A549 (cell line): ENCODE measurements around the gene QRSL1. TPM values are rescaled to one million over a fixed set of nuclear protein-coding genes. Genes with fewer than 3 reads are reported as not detected.

Source experiments
- ATAC-seq, 2 experiments: fragments of 200-7000 bp in 1 of 2; fragments of >200 bp in 1 of 2; cut with Nextera tagmentation in 1 of 2; cut with Tn5 transposase in 1 of 2; 3 replicates each; pipeline versions ENCODE4 v1.8.0 to v1.9.1; 2018 to 2020; ENCODE audit warnings: mild to moderate bottlenecking in 1 of 2, moderate library complexity in 1 of 2
- CTCF ChIA-PET: fragments of 300-600 bp; sonication (Branson Sonifier 250); formaldehyde crosslinking; extraction: SDS; loops from one replicate; lab custom pipeline; 2021; ENCODE audit warnings: antibody characterized with exemption, inconsistent platforms; lab: Yijun Ruan, JAX
- POLR2A ChIA-PET: fragments of 350-600 bp; formaldehyde crosslinking; extraction: SDS; loops from one replicate; lab custom pipeline; 2021; ENCODE audit warnings: antibody characterized with exemption, inconsistent platforms; lab: Yijun Ruan, JAX
- DNase-seq, 2 experiments: peaks; one replicate each; pipeline versions ENCODE4 v3.0.0 to v3.0.0-alpha.2; 2011 to 2016; ENCODE audit warnings: low read depth in 1 of 2, low spot score in 1 of 2
- FAIRE-seq: peaks from 2 replicates; lab custom pipeline; 2011; peaks lifted over from hg19 to GRCh38; lab: Jason Lieb, UNC
- H3K27ac ChIP-seq, 2 experiments: fragments of >200 bp; sonication (Bioruptor Twin); formaldehyde crosslinking; 3 replicates each; pipeline ENCODE4 v1.5.1; 2016 to 2017
- H3K4me1 ChIP-seq: fragments of >200 bp; sonication (Bioruptor Twin); formaldehyde crosslinking; 3 replicates; pipeline ENCODE4 v1.6.1; 2016
- H3K4me2 ChIP-seq: fragments of >200 bp; sonication (Bioruptor Twin); formaldehyde crosslinking; 3 replicates; pipeline ENCODE4 v1.6.1; 2016
- H3K4me3 ChIP-seq: fragments of >200 bp; sonication (Bioruptor Twin); formaldehyde crosslinking; 3 replicates; pipeline ENCODE4 v1.5.1; 2016
- H3K9me3 ChIP-seq: fragments of >200 bp; sonication (Bioruptor Twin); formaldehyde crosslinking; 3 replicates; pipeline ENCODE4 v1.6.1; 2016
- ATOH8 ChIP-seq: fragments of 250-450 bp; sonication (Bioruptor Pico); IDR thresholded peaks from 2 replicates; pipeline ENCODE4 v1.5.0; 2020; ENCODE audit warnings: low read depth, mild to moderate bottlenecking, moderate library complexity
- CBX2 ChIP-seq: fragments of 200-600 bp; sonication (generic); IDR thresholded peaks from 2 replicates; pipeline ENCODE4 v1.6.1; 2016; ENCODE audit warnings: low read depth, mild to moderate bottlenecking, borderline replicate concordance
- CBX8 ChIP-seq: fragments of 200-600 bp; sonication (generic); IDR thresholded peaks from 2 replicates; pipeline ENCODE4 v1.6.1; 2016
- CHD2 ChIP-seq: fragments of 150-350 bp; IDR thresholded peaks from 2 replicates; pipeline ENCODE4 v1.6.1; 2014; ENCODE audit warnings: low read length; ENCODE audit not compliant: partially characterized antibody
- CHD4 ChIP-seq: fragments of 200-600 bp; sonication (generic); IDR thresholded peaks from 2 replicates; pipeline ENCODE4 v1.6.1; 2016; ENCODE audit warnings: antibody characterized with exemption, mild to moderate bottlenecking, borderline replicate concordance
- EHMT2 ChIP-seq: fragments of 200-600 bp; sonication (generic); IDR thresholded peaks from 2 replicates; pipeline ENCODE4 v1.6.1; 2016; ENCODE audit warnings: antibody characterized with exemption, low read depth, mild to moderate bottlenecking, moderate library complexity
- EP300 ChIP-seq, 2 experiments: fragments of >200 bp; sonication (Bioruptor Twin); formaldehyde crosslinking; IDR thresholded peaks; 2 replicates in 1 of 2; 3 replicates in 1 of 2; pipeline ENCODE4 v1.6.1; 2016 to 2017
- ESRRA ChIP-seq: fragments of 150-350 bp; IDR thresholded peaks from 2 replicates; pipeline ENCODE4 v1.6.1; 2014; ENCODE audit warnings: mild to moderate bottlenecking, low read length, borderline replicate concordance
- FOSL2 ChIP-seq, 2 experiments: fragments of 450-650 bp in 1 of 2; fragments of >200 bp in 1 of 2; sonication (Bioruptor Twin) in 1 of 2; formaldehyde crosslinking; IDR thresholded peaks; 2 replicates each; pipeline versions ENCODE4 v1.5.0 to v1.6.1; 2016 to 2020; ENCODE audit warnings: mild to moderate bottlenecking in 1 of 2, moderate library complexity in 1 of 2
- FOXS1 ChIP-seq: fragments of 250-450 bp; sonication (Bioruptor Pico); IDR thresholded peaks from 2 replicates; pipeline ENCODE4 v1.5.0; 2020; ENCODE audit warnings: mild to moderate bottlenecking, moderate library complexity
- GATA3 ChIP-seq: IDR thresholded peaks from 2 replicates; pipeline ENCODE4 v1.6.1; 2012; ENCODE audit warnings: borderline replicate concordance
- HDAC2 ChIP-seq: fragments of 200-600 bp; sonication (generic); IDR thresholded peaks from 2 replicates; pipeline ENCODE4 v1.6.1; 2016
- KDM1A ChIP-seq: fragments of 200-600 bp; sonication (generic); IDR thresholded peaks from 2 replicates; pipeline ENCODE4 v1.6.1; 2016; ENCODE audit warnings: low read depth, mild to moderate bottlenecking
- KDM5A ChIP-seq: fragments of 200-600 bp; sonication (generic); IDR thresholded peaks from 2 replicates; pipeline ENCODE4 v1.6.1; 2016; ENCODE audit warnings: antibody characterized with exemption, mild to moderate bottlenecking
- MAX ChIP-seq: IDR thresholded peaks from 2 replicates; pipeline ENCODE4 v1.6.1; 2012
- MAZ ChIP-seq: fragments of 150-350 bp; IDR thresholded peaks from 2 replicates; pipeline ENCODE4 v1.6.1; 2014; ENCODE audit warnings: antibody characterized with exemption, low read depth, low read length, borderline replicate concordance
- POLR2AphosphoS2 ChIP-seq: conservative IDR thresholded peaks from 2 replicates; pipeline ENCODE4 v1.6.1; 2012; ENCODE audit warnings: low read length, improper control_type of control experiment, inconsistent platforms
- RFX5 ChIP-seq: fragments of 450-650 bp; IDR thresholded peaks from 2 replicates; pipeline ENCODE4 v1.7.1; 2014; ENCODE audit warnings: antibody characterized with exemption, mild to moderate bottlenecking, moderate library complexity
- RNF2 ChIP-seq: fragments of 200-600 bp; sonication (generic); IDR thresholded peaks from 2 replicates; pipeline ENCODE4 v1.6.1; 2016; ENCODE audit warnings: low read depth, mild to moderate bottlenecking, antibody characterized with exemption, moderate library complexity, borderline replicate concordance
- SREBF2 ChIP-seq: fragments of 450-650 bp; IDR thresholded peaks from 2 replicates; pipeline ENCODE4 v1.6.1; 2014; ENCODE audit warnings: mild to moderate bottlenecking, moderate library complexity
- TFCP2L1 ChIP-seq: fragments of 250-450 bp; sonication (Bioruptor Pico); IDR thresholded peaks from 2 replicates; pipeline ENCODE4 v1.5.0; 2021; ENCODE audit warnings: mild to moderate bottlenecking
- USF2 ChIP-seq: fragments of 450-650 bp; IDR thresholded peaks from 2 replicates; pipeline ENCODE4 v1.6.1; 2014; ENCODE audit warnings: antibody characterized with exemption
- WGBS: methylation state at CpG from one replicate; pipeline ENCODE4 v1.1.6; 2017; ENCODE audit errors: missing lambda C conversion rate; 5-methylcytosine and 5-hydroxymethylcytosine counted together
- polyA plus RNA-seq, 4 experiments: library from polyadenylated mRNA; depleted of rRNA in 3 of 4; stranded (reverse); fragments of >200 nt; fragmentation: RNase III in 1 of 4; extraction: RNeasy Plus Mini Kit Qiagen cat#74134 plus additional on column Dnase treatment in 1 of 4; gene quantifications; 2 replicates in 3 of 4; 3 replicates in 1 of 4; pipeline ENCODE4 v1.2.3, GENCODE V29; 2011 to 2017
- TF ChIP-seq, protein P1 (sequence below): fragments of 200-600 bp; sonication (generic); IDR thresholded peaks from 2 replicates; pipeline ENCODE4 v1.6.1; 2016; ENCODE audit warnings: antibody characterized with exemption, mild to moderate bottlenecking, moderate library complexity
- TF ChIP-seq, protein P2 (sequence below): fragments of 150-350 bp; IDR thresholded peaks from 2 replicates; pipeline ENCODE4 v1.6.1; 2014; ENCODE audit warnings: low read depth, mild to moderate bottlenecking, low read length

Gene QRSL1
- polyA plus RNA-seq, 2 of the 4 experiments (the other 2 are of a cell fraction), result 11.5 to 15.9 TPM

- H3K4me1 ChIP-seq, result no peaks in the 10 kb centered on the region
- H3K4me2 ChIP-seq, result no peak overlapping the region
- FAIRE-seq, result no peak
- ATAC-seq, result no peak
- TF ChIP-seq KDM5A, result no peak
- TF ChIP-seq, protein P1, sequence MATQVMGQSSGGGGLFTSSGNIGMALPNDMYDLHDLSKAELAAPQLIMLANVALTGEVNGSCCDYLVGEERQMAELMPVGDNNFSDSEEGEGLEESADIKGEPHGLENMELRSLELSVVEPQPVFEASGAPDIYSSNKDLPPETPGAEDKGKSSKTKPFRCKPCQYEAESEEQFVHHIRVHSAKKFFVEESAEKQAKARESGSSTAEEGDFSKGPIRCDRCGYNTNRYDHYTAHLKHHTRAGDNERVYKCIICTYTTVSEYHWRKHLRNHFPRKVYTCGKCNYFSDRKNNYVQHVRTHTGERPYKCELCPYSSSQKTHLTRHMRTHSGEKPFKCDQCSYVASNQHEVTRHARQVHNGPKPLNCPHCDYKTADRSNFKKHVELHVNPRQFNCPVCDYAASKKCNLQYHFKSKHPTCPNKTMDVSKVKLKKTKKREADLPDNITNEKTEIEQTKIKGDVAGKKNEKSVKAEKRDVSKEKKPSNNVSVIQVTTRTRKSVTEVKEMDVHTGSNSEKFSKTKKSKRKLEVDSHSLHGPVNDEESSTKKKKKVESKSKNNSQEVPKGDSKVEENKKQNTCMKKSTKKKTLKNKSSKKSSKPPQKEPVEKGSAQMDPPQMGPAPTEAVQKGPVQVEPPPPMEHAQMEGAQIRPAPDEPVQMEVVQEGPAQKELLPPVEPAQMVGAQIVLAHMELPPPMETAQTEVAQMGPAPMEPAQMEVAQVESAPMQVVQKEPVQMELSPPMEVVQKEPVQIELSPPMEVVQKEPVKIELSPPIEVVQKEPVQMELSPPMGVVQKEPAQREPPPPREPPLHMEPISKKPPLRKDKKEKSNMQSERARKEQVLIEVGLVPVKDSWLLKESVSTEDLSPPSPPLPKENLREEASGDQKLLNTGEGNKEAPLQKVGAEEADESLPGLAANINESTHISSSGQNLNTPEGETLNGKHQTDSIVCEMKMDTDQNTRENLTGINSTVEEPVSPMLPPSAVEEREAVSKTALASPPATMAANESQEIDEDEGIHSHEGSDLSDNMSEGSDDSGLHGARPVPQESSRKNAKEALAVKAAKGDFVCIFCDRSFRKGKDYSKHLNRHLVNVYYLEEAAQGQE, result no peak
- no peak for TF ChIP-seq CHD4
- no peak for TF ChIP-seq FOXS1 (CRISPR knock-in tag)
- TF ChIP-seq TFCP2L1 (CRISPR knock-in tag), result no peak
- TF ChIP-seq EP300 (IDR thresholded peaks at IDR 0.05), result no peak
- TF ChIP-seq HDAC2, result no peak
- TF ChIP-seq ESRRA, result no peak
- TF ChIP-seq MAX, result no peak
- no peak for TF ChIP-seq POLR2AphosphoS2
- TF ChIP-seq RFX5, result no peak
- no peak for TF ChIP-seq ATOH8 (CRISPR knock-in tag)
- no peak for TF ChIP-seq CHD2
- no peak for TF ChIP-seq CBX8
- TF ChIP-seq, all 56 proteins: peak for 0
- ChIA-PET CTCF (no interaction called here), POLR2A (no interaction called here)
- H3K4me3 ChIP-seq, result no peak overlapping the region
- 82% methylated on average over 7 of the region's 7 CpGs for WGBS
- no peak overlapping the region for H3K27ac ChIP-seq
- no peaks in the 10 kb centered on the region for H3K9me3 ChIP-seq
- DNase-seq, result no peak
These were observed 7.8 kb downstream of the QRSL1 start for GRCh38 chr6:106637051-106637716.

DNA sequence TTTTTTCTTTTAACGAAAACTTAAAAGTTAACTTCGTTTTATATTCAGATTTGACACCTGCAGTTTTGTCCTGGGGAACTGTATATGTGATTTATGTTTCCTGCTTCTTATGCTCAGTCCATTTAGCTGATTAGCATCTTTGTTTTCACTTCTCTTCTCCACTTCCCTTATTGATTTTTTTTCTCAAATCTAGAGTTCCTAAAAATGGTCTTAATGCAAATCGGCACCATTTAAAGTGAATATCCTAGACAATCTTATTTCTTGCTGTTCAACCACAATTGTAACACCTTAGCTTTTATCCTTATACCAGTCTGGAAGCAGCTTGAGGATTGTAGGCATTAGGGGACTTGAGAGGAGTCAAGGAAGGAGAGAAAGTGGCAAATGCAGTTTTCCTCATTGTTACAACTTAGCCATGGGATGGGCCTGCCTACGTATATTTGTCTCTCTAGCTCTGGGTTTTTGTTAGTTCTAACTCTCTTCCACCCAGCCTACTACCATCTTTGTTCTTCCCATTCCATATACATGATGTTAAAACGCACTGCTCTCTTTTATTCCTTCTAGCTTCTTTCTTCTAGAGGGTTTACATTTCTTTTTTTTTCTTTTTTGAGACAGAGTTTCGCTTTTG lies 8.5 kb downstream of the QRSL1 start:
- TF ChIP-seq USF2, result no peak
- no peak for TF ChIP-seq SREBF2
- TF ChIP-seq CBX2, result no peak
- TF ChIP-seq KDM1A, result no peak
- no peak for TF ChIP-seq MAZ
- TF ChIP-seq EHMT2, result no peak
- TF ChIP-seq, protein P2, sequence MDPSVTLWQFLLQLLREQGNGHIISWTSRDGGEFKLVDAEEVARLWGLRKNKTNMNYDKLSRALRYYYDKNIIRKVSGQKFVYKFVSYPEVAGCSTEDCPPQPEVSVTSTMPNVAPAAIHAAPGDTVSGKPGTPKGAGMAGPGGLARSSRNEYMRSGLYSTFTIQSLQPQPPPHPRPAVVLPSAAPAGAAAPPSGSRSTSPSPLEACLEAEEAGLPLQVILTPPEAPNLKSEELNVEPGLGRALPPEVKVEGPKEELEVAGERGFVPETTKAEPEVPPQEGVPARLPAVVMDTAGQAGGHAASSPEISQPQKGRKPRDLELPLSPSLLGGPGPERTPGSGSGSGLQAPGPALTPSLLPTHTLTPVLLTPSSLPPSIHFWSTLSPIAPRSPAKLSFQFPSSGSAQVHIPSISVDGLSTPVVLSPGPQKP, result no peak
- TF ChIP-seq GATA3, result no peak
- TF ChIP-seq FOSL2 (IDR thresholded peaks at IDR 0.05), result no peak
- no peak for TF ChIP-seq FOSL2 (CRISPR knock-in tag; IDR thresholded peaks at IDR 0.05)
- TF ChIP-seq RNF2, result no peak
- Histone ChIP-seq H3K4me3 (no peak overlapping the region), H3K4me2 (no peak overlapping the region), H3K27ac (no peak overlapping the region), H3K4me1 (peaks cover 5% of the 10 kb centered on the region; the same call in 1 of the 3 replicates), H3K9me3 (no peaks in the 10 kb centered on the region)
- 67% methylated on average over 6 of the region's 6 CpGs for WGBS
- ATAC-seq (no peak), FAIRE-seq (no peak), DNase-seq (no peak)
- POLR2A ChIA-PET, result no interaction called here
- CTCF ChIA-PET, result interaction anchor here (0.6 kb wide), 2 partner anchors 10 to 158 kb away, joined by 3 read pairs; no protein-coding TSS in a partner anchor
